ENCODE measurements around the gene TEK. TPM values are rescaled to one million over a fixed set of nuclear protein-coding genes. Genes with fewer than 3 reads are reported as not detected.

The TEK gene
- polyA plus RNA-seq, 3 donors, result 32.9 to 38.6 (median 35.6) TPM

- no peak for DNase-seq (ENCODE audit: extremely low read depth in 1 of 11, low read depth in 9 of 11, low spot score in 4 of 11)
Observed at GRCh38 chr9:27157736-27158135, 48.7 kb downstream of the TEK start.

GRCh38 chr9:27160636-27161035, 51.6 kb downstream of the TEK start:
- DNase-seq (ENCODE audit: extremely low read depth in 1 of 11, low read depth in 9 of 11, low spot score in 4 of 11), result no peak

- DNase-seq (ENCODE audit: extremely low read depth in 1 of 11, low read depth in 9 of 11, low spot score in 4 of 11), result no peak
Observed at GRCh38 chr9:27162045-27162444, 53.0 kb downstream of the TEK start.

- no peak for DNase-seq (ENCODE audit: extremely low read depth in 1 of 11, low read depth in 9 of 11, low spot score in 4 of 11)
Observed at GRCh38 chr9:27165068-27165467, 56.0 kb downstream of the TEK start.

GRCh38 chr9:27165670-27166069, 56.6 kb downstream of the TEK start:
- DNase-seq (ENCODE audit: extremely low read depth in 1 of 11, low read depth in 9 of 11, low spot score in 4 of 11), result no peak

GRCh38 chr9:27168496-27168895, 59.5 kb downstream of the TEK start:
- DNase-seq (ENCODE audit: extremely low read depth in 1 of 11, low read depth in 9 of 11, low spot score in 4 of 11), result no peak

GRCh38 chr9:27168951-27169350, 59.9 kb downstream of the TEK start:
- no peak for DNase-seq (ENCODE audit: extremely low read depth in 1 of 11, low read depth in 9 of 11, low spot score in 4 of 11)

- DNase-seq (ENCODE audit: extremely low read depth in 1 of 11, low read depth in 9 of 11, low spot score in 4 of 11), result no peak
Observed at GRCh38 chr9:27176971-27177370, 67.9 kb downstream of the TEK start.

DNA sequence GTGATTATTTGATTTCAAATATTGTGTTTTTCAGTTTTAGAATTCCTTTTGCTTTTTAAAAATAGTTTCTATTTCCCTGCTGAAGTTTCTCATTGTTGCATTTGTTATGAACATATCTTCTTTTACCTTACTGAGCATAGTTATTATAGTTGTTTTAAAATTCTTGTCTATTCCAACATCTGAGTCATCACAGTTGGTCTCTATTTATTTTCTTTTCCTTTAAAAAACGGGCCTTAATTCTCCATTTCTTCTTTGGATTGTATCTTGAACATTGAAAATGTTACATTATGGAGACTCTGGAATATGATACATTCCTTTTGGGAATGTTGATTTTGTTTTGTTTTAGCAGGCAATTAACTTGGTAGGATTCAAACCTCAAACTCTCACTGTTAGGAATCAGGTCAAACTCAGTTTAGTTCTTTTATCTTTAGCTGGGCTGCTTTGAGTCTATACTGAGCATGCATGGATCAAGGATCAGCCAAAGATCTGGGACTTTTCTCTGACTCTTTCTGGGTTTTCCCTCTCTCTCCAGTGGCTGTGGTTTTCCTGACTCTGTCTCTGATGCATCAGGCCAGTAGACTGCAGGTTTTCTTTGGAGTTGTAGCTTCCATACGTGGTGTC, 70.3 kb downstream of the TEK start:
- no peak for DNase-seq (ENCODE audit: extremely low read depth in 1 of 11, low read depth in 9 of 11, low spot score in 4 of 11)

GRCh38 chr9:27181381-27181780, 72.4 kb downstream of the TEK start:
- no peak for DNase-seq (ENCODE audit: extremely low read depth in 1 of 11, low read depth in 9 of 11, low spot score in 4 of 11)

GRCh38 chr9:27182421-27182820, 73.4 kb downstream of the TEK start:
- DNase-seq (ENCODE audit: extremely low read depth in 1 of 11, low read depth in 9 of 11, low spot score in 4 of 11), result no peak

DNA sequence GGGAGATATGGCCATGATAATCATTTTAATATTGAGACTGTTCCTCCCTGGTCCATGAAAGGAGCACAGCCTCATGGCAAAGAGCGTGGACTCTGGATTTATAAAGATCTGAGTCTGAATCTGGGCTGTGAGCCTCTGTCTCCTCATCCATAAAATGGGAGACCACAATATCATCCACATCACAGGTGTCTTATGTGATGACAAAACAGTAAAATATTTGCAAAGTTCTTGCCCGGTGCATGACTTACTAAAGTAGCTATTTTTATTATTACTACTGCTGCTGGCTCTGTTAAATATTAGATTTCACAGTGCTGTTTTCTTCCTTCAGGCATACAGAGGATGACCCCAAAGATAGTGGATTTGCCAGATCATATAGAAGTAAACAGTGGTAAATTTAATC, 74.1 kb downstream of the TEK start:
- no peak for DNase-seq (ENCODE audit: extremely low read depth in 1 of 11, low read depth in 9 of 11, low spot score in 4 of 11)

GRCh38 chr9:27183701-27184100, 74.7 kb downstream of the TEK start:
- no peak for DNase-seq (ENCODE audit: extremely low read depth in 1 of 11, low read depth in 9 of 11, low spot score in 4 of 11)

DNA sequence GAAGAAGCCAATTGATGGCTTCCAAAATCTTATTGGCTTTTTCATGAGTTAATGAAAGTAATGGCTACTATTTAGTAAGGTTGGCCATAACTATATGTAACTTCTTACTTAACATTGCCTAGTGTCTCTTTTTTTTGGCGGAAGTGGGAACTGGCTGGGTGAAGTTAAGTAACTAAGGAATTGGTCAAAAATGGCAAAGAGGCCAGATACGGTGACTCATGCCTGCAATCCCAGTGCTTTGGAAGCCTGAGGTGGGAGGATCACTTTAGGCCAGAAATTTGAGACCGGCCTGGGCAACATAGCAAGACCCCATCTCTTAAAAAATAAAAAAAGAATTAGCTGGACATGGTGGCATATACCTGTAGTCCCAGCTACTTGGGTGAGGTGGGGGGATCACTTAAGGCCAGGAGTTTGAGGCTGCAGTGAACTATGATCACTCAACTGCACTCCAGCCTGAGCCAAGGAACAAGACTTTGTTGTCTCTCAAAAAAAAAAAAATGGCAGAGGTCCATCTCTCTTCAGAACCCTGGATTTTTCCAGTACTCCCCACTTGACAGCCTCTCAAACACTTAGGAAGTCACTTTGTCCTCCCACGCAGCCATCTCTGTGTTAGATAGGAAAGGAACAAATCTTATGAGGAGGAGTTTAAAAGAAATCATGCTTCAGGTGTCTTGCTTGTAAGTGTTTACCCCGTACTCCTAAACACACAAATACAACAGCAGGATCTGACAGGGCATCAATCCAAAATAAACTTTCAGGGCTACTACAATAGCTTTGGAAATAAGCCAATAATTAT, 75.7 kb downstream of the TEK start:
- DNase-seq (ENCODE audit: extremely low read depth in 1 of 11, low read depth in 9 of 11, low spot score in 4 of 11), result no peak

DNA sequence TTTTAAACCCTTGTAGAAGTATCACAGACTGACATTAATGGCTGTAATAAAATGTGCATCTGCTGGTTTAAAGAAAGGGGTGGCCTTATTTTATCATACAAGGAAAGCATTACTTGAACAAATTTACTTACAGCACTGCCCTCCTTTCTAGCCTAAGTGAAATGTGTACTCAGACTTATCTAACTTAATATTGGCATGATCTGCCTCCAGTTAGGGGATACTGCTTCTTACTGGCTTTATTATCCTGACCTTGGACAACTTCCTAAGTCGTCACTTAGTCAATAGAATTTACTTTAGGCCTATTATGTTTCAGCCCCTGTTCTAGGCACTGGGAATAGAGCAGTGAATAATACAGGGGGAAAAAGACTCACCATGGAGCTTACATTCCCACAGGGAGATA, 79.4 kb downstream of the TEK start:
- no peak for DNase-seq (ENCODE audit: extremely low read depth in 1 of 11, low read depth in 9 of 11, low spot score in 4 of 11)

DNA sequence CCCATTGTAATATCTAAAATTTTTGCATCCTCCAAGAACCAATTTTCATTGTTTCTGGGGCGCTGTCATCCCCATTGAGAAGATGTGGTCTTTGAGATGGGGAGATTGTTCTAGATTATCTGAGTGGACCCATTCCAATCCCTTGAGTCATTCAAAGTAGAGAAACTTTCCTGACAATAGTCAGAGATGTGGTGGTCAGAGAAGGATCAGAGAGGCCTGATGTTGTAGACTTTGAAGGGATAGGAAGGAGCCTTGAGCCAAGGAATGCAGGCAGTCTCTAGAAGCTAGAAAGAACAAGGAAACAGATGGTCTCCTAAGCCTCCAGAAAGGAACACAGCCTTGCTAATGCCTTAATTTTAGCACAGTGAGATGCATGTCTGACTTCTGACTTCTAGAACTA, 80.4 kb downstream of the TEK start:
- DNase-seq (ENCODE audit: extremely low read depth in 1 of 11, low read depth in 9 of 11, low spot score in 4 of 11), result no peak

DNA sequence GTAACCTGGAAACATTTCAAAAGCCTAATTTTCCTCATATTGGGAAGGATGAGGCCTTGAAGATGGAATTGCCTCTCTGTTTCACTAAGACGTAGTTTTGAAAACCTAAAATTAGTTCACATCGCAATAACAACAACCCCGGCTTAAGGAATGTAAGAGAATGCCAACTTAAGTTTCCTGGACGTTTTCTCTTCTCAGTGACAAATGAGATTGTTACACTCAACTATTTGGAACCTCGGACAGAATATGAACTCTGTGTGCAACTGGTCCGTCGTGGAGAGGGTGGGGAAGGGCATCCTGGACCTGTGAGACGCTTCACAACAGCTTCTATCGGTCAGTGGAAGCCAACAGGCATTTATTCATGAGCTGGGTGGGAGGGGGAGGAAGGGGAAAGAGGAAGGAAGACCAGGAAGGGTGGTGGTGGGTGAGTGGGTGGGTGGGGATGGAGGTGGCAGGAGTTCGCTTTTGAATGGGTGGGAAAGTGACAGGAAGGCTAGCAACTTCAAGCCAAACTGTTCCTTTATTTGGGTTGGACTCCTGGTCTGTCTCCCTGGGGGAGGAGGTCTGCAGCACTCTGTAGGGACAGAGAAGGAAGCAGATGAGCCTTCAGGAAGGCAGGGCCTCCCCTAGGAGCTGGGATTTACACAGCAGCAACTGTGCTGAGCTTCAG, 83.4 kb downstream of the TEK start:
- peak in 3 of 11 donors; percentile 10 to 14 (median 10) for DNase-seq (ENCODE audit: extremely low read depth in 1 of 11, low read depth in 9 of 11, low spot score in 4 of 11)

- no peak for DNase-seq (ENCODE audit: extremely low read depth in 1 of 11, low read depth in 9 of 11, low spot score in 4 of 11)
Observed at GRCh38 chr9:27193886-27194285, 84.9 kb downstream of the TEK start.

DNA sequence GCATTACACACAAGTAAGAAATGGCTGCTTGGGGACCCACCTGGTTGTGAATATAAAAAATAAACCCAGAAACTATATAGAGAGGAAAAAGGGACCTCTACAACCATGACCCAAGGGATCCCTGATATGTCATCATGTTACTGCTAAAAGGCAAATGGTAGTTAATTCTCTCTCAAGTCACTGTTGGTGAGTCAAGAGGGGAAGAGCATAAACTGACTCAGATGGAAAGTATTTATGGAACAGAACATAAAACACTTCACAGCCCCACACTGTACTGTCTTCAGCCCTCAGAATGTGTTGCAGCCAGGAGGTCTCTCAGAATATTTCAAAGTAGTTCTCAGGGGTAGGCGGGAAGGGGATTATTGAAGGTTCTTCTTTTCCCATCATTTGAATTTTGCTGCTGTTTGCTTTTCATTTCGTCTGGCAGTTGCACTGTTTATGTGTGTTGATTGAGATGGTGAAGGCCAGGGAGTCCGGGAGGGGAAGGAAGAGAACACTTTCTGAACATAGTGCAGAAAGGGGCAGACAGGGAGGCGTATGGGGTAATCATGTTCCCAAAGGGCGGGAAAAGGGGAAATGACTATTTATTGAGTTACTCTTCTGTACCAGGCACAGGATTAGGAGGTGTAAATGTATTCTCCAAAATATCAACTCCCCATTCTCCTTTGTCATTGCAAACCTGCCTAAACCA, 85.5 kb downstream of the TEK start:
- no peak for DNase-seq (ENCODE audit: extremely low read depth in 1 of 11, low read depth in 9 of 11, low spot score in 4 of 11)

GRCh38 chr9:27195191-27195590, 86.2 kb downstream of the TEK start:
- no peak for DNase-seq (ENCODE audit: extremely low read depth in 1 of 11, low read depth in 9 of 11, low spot score in 4 of 11)

Data from renal cortex interstitium (tissue), 11 donors.